Fibroblast of skin of scalp (primary cell): ENCODE data around the gene MUC16.

Source experiments
- DNase-seq: peaks from one replicate; pipeline ENCODE4 v3.0.0-alpha.2; 2013

Gene MUC16

GRCh38 chr19:9008667-9009066, 1.5 kb downstream of the MUC16 start:
- no peak for DNase-seq

- DNase-seq, result no peak
Observed at GRCh38 chr19:9000933-9001332, 9.3 kb downstream of the MUC16 start.

- no peak for DNase-seq
Observed at GRCh38 chr19:8988204-8988603, 22.0 kb downstream of the MUC16 start.

GRCh38 chr19:8986296-8986695, 23.9 kb downstream of the MUC16 start:
- DNase-seq, result no peak

- DNase-seq, result no peak
Observed at GRCh38 chr19:8973501-8974091, 36.6 kb downstream of the MUC16 start.

- no peak for DNase-seq
Observed at GRCh38 chr19:8965887-8966286, 44.3 kb downstream of the MUC16 start.
